Ectodermal cell (in vitro differentiated cells): ENCODE results near the gene RCOR1.
"Not testable (repeated sequence)": the region's sequence is repeated elsewhere in the genome, so short reads cannot be mapped to it uniquely, and the experiment has no call there.

Source experiments
- H3K27ac ChIP-seq: 2 replicates; pipeline ENCODE4 v1.7.0; 2013; ENCODE audit warnings: mild to moderate bottlenecking, low read depth, low read length; ENCODE audit not compliant: insufficient read depth, poor library complexity, severe bottlenecking
- H3K27me3 ChIP-seq: 2 replicates; pipeline ENCODE4 v1.7.0; 2013; ENCODE audit warnings: mild to moderate bottlenecking, low read length; ENCODE audit not compliant: insufficient read depth, control insufficient read depth, poor library complexity, severe bottlenecking
- H3K36me3 ChIP-seq: one replicate; pipeline ENCODE4 v1.7.0; 2013; ENCODE audit warnings: low read length; ENCODE audit not compliant: control insufficient read depth, insufficient read depth
- H3K4me1 ChIP-seq: one replicate; pipeline ENCODE4 v1.7.0; 2013; ENCODE audit warnings: low read length; ENCODE audit not compliant: control insufficient read depth, insufficient read depth
- H3K4me3 ChIP-seq: 2 replicates; pipeline ENCODE4 v1.7.0; 2013; ENCODE audit warnings: low read depth, low read length, control low read depth; ENCODE audit not compliant: insufficient read depth
- H3K9me3 ChIP-seq: 2 replicates; pipeline ENCODE4 v1.7.0; 2013; ENCODE audit warnings: mild to moderate bottlenecking, low read length, moderate library complexity; ENCODE audit not compliant: control insufficient read depth
- WGBS, 2 experiments: methylation state at CpG; one replicate each; pipeline ENCODE4 v1.1.7; 2013; ENCODE audit warnings: missing lambda C conversion rate in 2 of 2; 5-methylcytosine and 5-hydroxymethylcytosine counted together

Gene RCOR1

GRCh38 chr14:102629011-102629444, 36.6 kb downstream of the RCOR1 start:
- no peak overlapping the region for H3K27ac ChIP-seq
- no peak overlapping the region for H3K4me3 ChIP-seq
- H3K36me3 ChIP-seq = no peaks in the 10 kb centered on the region
- H3K27me3 ChIP-seq = no peaks in the 10 kb centered on the region
- no peaks in the 10 kb centered on the region for H3K9me3 ChIP-seq
- WGBS, 2 experiments = 94 to 96% methylated on average over 6 of the region's 8 CpGs
- peaks cover 16% of the 10 kb centered on the region for H3K4me1 ChIP-seq

DNA sequence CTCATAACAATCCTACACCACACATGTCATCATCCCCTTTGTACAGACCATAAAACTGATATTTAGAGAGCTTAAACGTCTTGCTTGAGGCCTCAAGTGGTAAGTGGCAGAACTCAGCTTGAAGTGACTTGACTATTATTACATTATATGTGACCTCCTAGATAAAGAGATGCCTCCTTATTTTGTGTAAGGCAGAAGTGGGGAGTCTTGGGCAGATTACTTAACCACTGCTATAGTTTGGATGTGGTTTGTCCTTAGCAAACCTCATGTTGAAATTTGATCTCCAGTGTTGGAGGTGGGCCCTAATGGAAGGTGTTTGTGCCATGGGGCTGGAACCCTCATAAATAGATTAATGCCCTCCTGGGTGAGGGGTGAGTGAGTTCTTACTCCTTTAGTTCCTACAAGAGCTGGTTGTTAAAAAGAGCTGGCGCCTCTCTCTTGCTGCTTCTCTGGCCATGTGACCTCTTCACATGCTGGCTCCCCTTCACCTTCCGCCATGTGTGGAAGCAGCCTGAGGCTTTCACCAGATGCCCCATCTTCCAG, 37.4 kb downstream of the RCOR1 start:
- Histone ChIP-seq H3K4me1 (peaks cover 16% of the 10 kb centered on the region), H3K36me3 (no peaks in the 10 kb centered on the region), H3K9me3 (no peaks in the 10 kb centered on the region), H3K27me3 (no peaks in the 10 kb centered on the region), H3K27ac (no peak overlapping the region), H3K4me3 (no peak overlapping the region)
- 78 to 85% methylated on average over 3 of the region's 3 CpGs for WGBS, 2 experiments

DNA sequence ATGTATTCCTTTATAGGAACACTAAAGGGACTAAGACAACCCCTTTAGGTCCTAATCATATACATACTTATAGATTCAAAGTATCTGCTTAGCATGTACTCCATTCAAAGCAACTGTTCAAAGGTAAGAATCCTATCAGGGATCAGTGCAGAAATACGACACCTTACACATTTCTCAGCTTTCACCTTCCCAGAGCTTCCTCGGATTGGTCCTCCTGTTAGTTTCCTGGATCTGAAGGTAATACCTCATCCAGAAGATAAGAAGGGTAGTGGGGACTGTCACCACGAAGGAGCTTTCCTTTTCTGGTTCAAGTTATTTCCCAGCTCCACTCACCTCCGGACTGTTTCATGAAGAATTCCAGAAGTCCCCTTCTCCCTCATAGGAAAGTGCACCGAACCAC, 38.0 kb downstream of the RCOR1 start:
- no peaks in the 10 kb centered on the region for H3K36me3 ChIP-seq
- H3K27me3 ChIP-seq = no peaks in the 10 kb centered on the region
- H3K27ac ChIP-seq = no peak overlapping the region
- peaks cover 16% of the 10 kb centered on the region for H3K4me1 ChIP-seq
- no peaks in the 10 kb centered on the region for H3K9me3 ChIP-seq
- no peak overlapping the region for H3K4me3 ChIP-seq
- 74 to 80% methylated on average over 5 of the region's 5 CpGs for WGBS, 2 experiments

DNA sequence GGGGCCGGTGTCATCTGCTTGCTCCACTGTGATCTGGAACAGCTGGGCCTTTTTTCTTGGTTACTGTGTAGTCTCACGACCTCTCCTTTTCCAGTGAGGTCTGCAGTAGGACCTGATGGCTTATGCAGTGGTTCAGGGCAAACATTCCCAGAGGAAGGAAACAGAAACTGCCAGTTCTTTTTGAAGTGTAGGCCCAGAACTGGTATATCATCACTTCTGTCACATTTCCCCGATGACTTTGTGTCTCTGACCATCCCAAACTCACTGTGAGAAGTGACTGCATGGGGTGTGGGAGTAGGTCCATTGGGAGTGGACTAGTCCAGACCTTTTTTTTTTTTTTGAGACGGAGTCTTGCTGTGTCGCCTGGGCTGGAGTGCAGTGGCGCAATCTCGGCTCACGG, 38.4 kb downstream of the RCOR1 start:
- WGBS, 2 experiments = 93 to 94% methylated on average over 8 of the region's 8 CpGs
- no peaks in the 10 kb centered on the region for H3K36me3 ChIP-seq
- H3K9me3 ChIP-seq = no peaks in the 10 kb centered on the region
- no peak overlapping the region for H3K27ac ChIP-seq
- H3K4me1 ChIP-seq = peaks cover 16% of the 10 kb centered on the region
- no peak overlapping the region for H3K4me3 ChIP-seq
- no peaks in the 10 kb centered on the region for H3K27me3 ChIP-seq

- no peak overlapping the region for H3K27ac ChIP-seq
- 91% methylated on average over 4 of the region's 4 CpGs for WGBS, 2 experiments
- H3K9me3 ChIP-seq = no peaks in the 10 kb centered on the region
- H3K4me1 ChIP-seq = peaks cover 17% of the 10 kb centered on the region
- H3K36me3 ChIP-seq = no peaks in the 10 kb centered on the region
- no peak overlapping the region for H3K4me3 ChIP-seq
- no peaks in the 10 kb centered on the region for H3K27me3 ChIP-seq
Measured at GRCh38 chr14:102633906-102634595, 41.6 kb downstream of the RCOR1 start.

GRCh38 chr14:102639611-102640010, 47.2 kb downstream of the RCOR1 start:
- H3K9me3 ChIP-seq, H3K27ac ChIP-seq, H3K36me3 ChIP-seq, H3K4me1 ChIP-seq, H3K4me3 ChIP-seq, H3K27me3 ChIP-seq: not testable (repeated sequence)
- WGBS, 2 experiments = 94 to 97% methylated on average over 6 of the region's 6 CpGs

- no peaks in the 10 kb centered on the region for H3K36me3 ChIP-seq
- peaks cover 18% of the 10 kb centered on the region for H3K4me1 ChIP-seq
- no peak overlapping the region for H3K27ac ChIP-seq
- H3K9me3 ChIP-seq = no peaks in the 10 kb centered on the region
- H3K4me3 ChIP-seq = no peak overlapping the region
- no peaks in the 10 kb centered on the region for H3K27me3 ChIP-seq
- 90 to 93% methylated on average over 3 of the region's 3 CpGs for WGBS, 2 experiments
Measured at GRCh38 chr14:102644523-102644922, 52.1 kb downstream of the RCOR1 start.

DNA sequence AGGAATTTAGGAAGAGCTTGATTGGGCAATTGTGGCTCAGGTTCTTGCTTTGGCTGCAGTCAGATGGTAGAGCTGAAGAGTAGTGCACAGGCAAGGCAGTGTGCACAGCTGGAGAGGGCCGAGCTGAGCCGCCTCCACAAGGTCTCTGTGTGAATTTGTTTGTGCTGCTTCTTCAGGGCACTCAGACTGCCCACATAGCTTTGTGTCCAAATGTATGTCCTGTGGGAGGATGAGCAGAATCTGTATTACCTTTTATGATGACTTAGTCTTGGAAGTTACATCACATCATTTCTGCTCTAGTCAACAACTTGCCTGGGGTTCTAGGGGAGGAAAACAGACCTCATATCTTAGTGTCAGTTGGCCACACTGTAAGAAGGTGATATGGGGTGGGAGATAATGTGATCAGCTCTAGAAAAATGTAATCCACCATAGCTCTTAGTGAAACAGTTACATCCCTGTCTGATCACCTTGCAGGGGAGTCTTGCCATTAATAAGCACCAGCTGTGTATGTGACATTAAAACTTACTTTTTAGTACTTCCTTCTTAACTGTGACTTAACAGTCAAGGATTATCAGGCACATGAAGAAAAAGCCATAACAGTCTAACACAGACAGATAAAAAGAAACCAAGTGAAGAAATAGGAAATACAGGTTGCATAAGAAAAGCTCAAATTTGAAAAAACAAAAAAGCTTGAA, 53.4 kb downstream of the RCOR1 start:
- 59 to 70% methylated on average over 2 of the region's 2 CpGs for WGBS, 2 experiments
- Histone ChIP-seq H3K27me3 (no peaks in the 10 kb centered on the region), H3K9me3 (no peaks in the 10 kb centered on the region), H3K36me3 (no peaks in the 10 kb centered on the region), H3K27ac (no peak overlapping the region), H3K4me3 (no peak overlapping the region), H3K4me1 (peaks cover 18% of the 10 kb centered on the region)

- Histone ChIP-seq H3K27me3 (no peaks in the 10 kb centered on the region), H3K9me3 (no peaks in the 10 kb centered on the region), H3K4me3 (no peak overlapping the region), H3K36me3 (no peaks in the 10 kb centered on the region), H3K27ac (no peak overlapping the region), H3K4me1 (peaks cover 18% of the 10 kb centered on the region)
- WGBS, 2 experiments = 100% methylated on average over 2 of the region's 3 CpGs
Measured at GRCh38 chr14:102646615-102647014, 54.2 kb downstream of the RCOR1 start.

- Histone ChIP-seq H3K36me3 (no peaks in the 10 kb centered on the region), H3K4me1 (no peaks in the 10 kb centered on the region), H3K4me3 (no peak overlapping the region), H3K27ac (no peak overlapping the region), H3K27me3 (no peaks in the 10 kb centered on the region), H3K9me3 (no peaks in the 10 kb centered on the region)
- 91 to 95% methylated on average over 3 of the region's 3 CpGs for WGBS, 2 experiments
Measured at GRCh38 chr14:102652194-102652593, 59.7 kb downstream of the RCOR1 start.
